Aorta (tissue), 5 donors: Measurements from ENCODE around the gene ZSWIM8. TPM values are rescaled to one million over a fixed set of nuclear protein-coding genes. Genes with fewer than 3 reads are reported as not detected.

ENCODE experiments used
- ATAC-seq: fragments of 200-7000 bp; cut with Tn5 transposase; one replicate; pipeline ENCODE4 v1.9.1; 2022; ENCODE audit warnings: moderate library complexity; ENCODE audit not compliant: low FRiP score
- DNase-seq, 2 donors: peaks; one replicate each; pipeline ENCODE4 v3.0.0-alpha.2; 2020
- H3K27ac ChIP-seq, 2 donors: one replicate each; pipeline ENCODE4 v1.5.1; 2013; ENCODE audit warnings: low read length in 2 of 2, mild to moderate bottlenecking in 2 of 2, moderate library complexity in 2 of 2, control low read depth in 1 of 2, inconsistent platforms in 1 of 2, low read depth in 1 of 2
- H3K27me3 ChIP-seq, 2 donors: one replicate each; pipeline ENCODE4 v1.6.1; 2013; ENCODE audit warnings: control low read depth in 1 of 2, low read length in 1 of 2, mild to moderate bottlenecking in 1 of 2, moderate library complexity in 1 of 2; ENCODE audit not compliant: insufficient read depth in 2 of 2, control insufficient read depth in 1 of 2
- H3K36me3 ChIP-seq, 2 donors: one replicate each; pipeline ENCODE4 v1.6.1; 2013; ENCODE audit warnings: control low read depth in 1 of 2, low read length in 1 of 2, mild to moderate bottlenecking in 1 of 2; ENCODE audit not compliant: insufficient read depth in 2 of 2, control insufficient read depth in 1 of 2
- H3K4me1 ChIP-seq, 2 donors: one replicate each; pipeline ENCODE4 v1.6.1; 2013; ENCODE audit warnings: low read length in 2 of 2, control low read depth in 1 of 2, mild to moderate bottlenecking in 1 of 2, moderate library complexity in 1 of 2; ENCODE audit not compliant: insufficient read depth in 2 of 2, control insufficient read depth in 1 of 2
- H3K4me3 ChIP-seq, 2 donors: one replicate each; pipeline ENCODE4 v1.5.1; 2013; ENCODE audit warnings: low read length in 2 of 2, control low read depth in 1 of 2, mild to moderate bottlenecking in 1 of 2
- H3K9me3 ChIP-seq: one replicate; pipeline ENCODE4 v1.6.1; 2013; ENCODE audit warnings: mild to moderate bottlenecking, low read length; ENCODE audit not compliant: control insufficient read depth
- WGBS, 2 donors: extraction: QIAGEN DNeasy Blood & Tissue Kit; methylation state at CpG; one replicate each; pipeline ENCODE4 v1.1.7; 2013; 5-methylcytosine and 5-hydroxymethylcytosine counted together
- intact Hi-C, 2 donors: fragments of 100-400 bp; cut with DNase I; formaldehyde crosslinking; loops; one replicate each; pipeline versions ENCODE4 v1.14.2 to v1.15.0; 2022
- polyA plus RNA-seq, 2 donors: library from polyadenylated mRNA; stranded (reverse); fragments of 200-250 nt; gene quantifications; one replicate each; pipeline ENCODE4 v1.2.3, GENCODE V29; 2013
- total RNA-seq, 2 donors: library from RNA; stranded (reverse); fragmentation: NEBNext Ultra II Directional; extraction: Animal tissue kit (Norgen Biotek cat#: 25700); gene quantifications; one replicate each; pipeline ENCODE4 v1.2.1, GENCODE V29; 2021
- donor health status: healthy with polysubstance abuse.
- donor health status: Bipolar disorder and iron deficiency.
- donor health status: DM: no; HTN: no; CAD: no.
- donor health status: DM: no; HTN: no; CAD: no.
- donor health status: DM: yes; HTN: yes; CAD: no.

The ZSWIM8 gene
- total and polyA plus RNA-seq, 4 donors: 75.1 to 314 (median 127) TPM

- intact Hi-C loops: no loop called here
- no peaks in the 10 kb centered on the region for H3K4me1 ChIP-seq
- WGBS, 2 donors: 96 to 97% methylated on average over 3 to 4 of the region's 4 CpGs
- DNase-seq: no peak
- H3K27me3 ChIP-seq: no peaks in the 10 kb centered on the region
- peaks cover 3 to 19% of the 10 kb centered on the region in 2 donors for H3K36me3 ChIP-seq
- H3K4me3 ChIP-seq: no peak overlapping the region
- no peak overlapping the region for H3K27ac ChIP-seq
- no peaks in the 10 kb centered on the region for H3K9me3 ChIP-seq
- ATAC-seq: no peak
Observed at GRCh38 chr10:73840056-73840402, 54.6 kb downstream of the ZSWIM8 start.

GRCh38 chr10:73840403-73841060, 55.1 kb downstream of the ZSWIM8 start:
- no peak overlapping the region for H3K27ac ChIP-seq

GRCh38 chr10:73841061-73841421, 55.6 kb downstream of the ZSWIM8 start:
- Histone ChIP-seq H3K27me3 (no peaks in the 10 kb centered on the region), H3K27ac (no peak overlapping the region), H3K36me3 (peaks cover 3 to 19% of the 10 kb centered on the region in 2 donors), H3K4me1 (no peaks in the 10 kb centered on the region), H3K9me3 (no peaks in the 10 kb centered on the region), H3K4me3 (no peak overlapping the region)
- ATAC-seq (no peak), DNase-seq (no peak)
- intact Hi-C loops: no loop called here
- 86% methylated on average over 9 of the region's 9 CpGs for WGBS, 2 donors

More at GRCh38 chr10:73840403-73841060, 55.1 kb downstream of the ZSWIM8 start:
- H3K36me3 ChIP-seq: peaks cover 3 to 19% of the 10 kb centered on the region in 2 donors
- intact Hi-C loops: no loop called here
- no peak for DNase-seq
- 87 to 90% methylated on average over 13 of the region's 13 CpGs for WGBS, 2 donors
- no peaks in the 10 kb centered on the region for H3K9me3 ChIP-seq
- ATAC-seq: no peak
- H3K4me1 ChIP-seq: no peaks in the 10 kb centered on the region
- no peak overlapping the region for H3K4me3 ChIP-seq
- no peaks in the 10 kb centered on the region for H3K27me3 ChIP-seq

GRCh38 chr10:73841526-73842285, 56.3 kb downstream of the ZSWIM8 start:
- no peaks in the 10 kb centered on the region for H3K4me1 ChIP-seq
- intact Hi-C loops: no loop called here
- DNase-seq (no peak), ATAC-seq (no peak)
- H3K36me3 ChIP-seq: peaks cover 3 to 16% of the 10 kb centered on the region in 2 donors
- no peak overlapping the region for H3K4me3 ChIP-seq
- H3K9me3 ChIP-seq: no peaks in the 10 kb centered on the region
- no peaks in the 10 kb centered on the region for H3K27me3 ChIP-seq
- H3K27ac ChIP-seq: peak overlapping the region in 1 of 2 donors; percentile 9
- WGBS, 2 donors: 75 to 82% methylated on average over 8 to 9 of the region's 9 CpGs

- 83 to 87% methylated on average over 11 of the region's 11 CpGs for WGBS, 2 donors
- intact Hi-C loops: no loop called here
- Histone ChIP-seq H3K4me1 (no peaks in the 10 kb centered on the region), H3K27me3 (no peaks in the 10 kb centered on the region), H3K9me3 (no peaks in the 10 kb centered on the region), H3K4me3 (no peak overlapping the region), H3K27ac (no peak overlapping the region), H3K36me3 (peaks cover 3 to 20% of the 10 kb centered on the region in 2 donors)
- ATAC-seq (no peak), DNase-seq (no peak)
Observed at GRCh38 chr10:73842349-73842748, 56.9 kb downstream of the ZSWIM8 start.

GRCh38 chr10:73843261-73843660, 57.9 kb downstream of the ZSWIM8 start:
- Histone ChIP-seq H3K27me3 (no peaks in the 10 kb centered on the region), H3K27ac (no peak overlapping the region), H3K4me3 (no peak overlapping the region), H3K4me1 (no peaks in the 10 kb centered on the region), H3K9me3 (no peaks in the 10 kb centered on the region), H3K36me3 (peaks cover 3 to 26% of the 10 kb centered on the region in 2 donors)
- intact Hi-C loops: no loop called here
- DNase-seq: no peak
- no peak for ATAC-seq
- WGBS, 2 donors: 75 to 76% methylated on average over 5 of the region's 5 CpGs

GRCh38 chr10:73847031-73847430, 61.6 kb downstream of the ZSWIM8 start:
- no peaks in the 10 kb centered on the region for H3K9me3 ChIP-seq
- H3K4me1 ChIP-seq: no peaks in the 10 kb centered on the region
- ATAC-seq (no peak), DNase-seq (no peak)
- H3K27me3 ChIP-seq: no peaks in the 10 kb centered on the region
- WGBS, 2 donors: 84 to 92% methylated on average over 7 of the region's 7 CpGs
- peaks cover 4 to 22% of the 10 kb centered on the region in 2 donors for H3K36me3 ChIP-seq
- H3K4me3 ChIP-seq: no peak overlapping the region
- H3K27ac ChIP-seq: no peak overlapping the region
- intact Hi-C loops: no loop called here

GRCh38 chr10:73848821-73849489, 63.5 kb downstream of the ZSWIM8 start:
- Histone ChIP-seq H3K9me3 (no peaks in the 10 kb centered on the region), H3K4me1 (no peaks in the 10 kb centered on the region), H3K27me3 (no peaks in the 10 kb centered on the region), H3K27ac (peak overlapping the region in 1 of 2 donors; percentile 94), H3K36me3 (peaks cover 4 to 17% of the 10 kb centered on the region in 2 donors), H3K4me3 (no peak overlapping the region)
- DNase-seq (peak; percentile 90 to 96), ATAC-seq (peak; percentile 91)
- WGBS, 2 donors: 34 to 37% methylated on average over 17 of the region's 17 CpGs
- intact Hi-C loops: loop anchor here (1.0 kb wide), 1 partner anchor 30 kb away; no protein-coding TSS in a partner anchor
